Stimulated activated naive CD8-positive, alpha-beta T cell treated with anti-CD3 and anti-CD28 coated beads, Interleukin-15, Interleukin-2, amounts not matched to agents 100 ng/mL and 50 ng/mL, for 24 hours (primary cell): ENCODE data around the gene DUSP15.
"Not testable (repeated sequence)": the region's sequence is repeated elsewhere in the genome, so short reads cannot be mapped to it uniquely, and the experiment has no call there.

Experiments
- H3K27ac Mint-ChIP-seq: one replicate; pipeline ENCODE4 v1.8.0; 2021; ENCODE audit warnings: mild to moderate bottlenecking, mixed read lengths
- H3K27me3 Mint-ChIP-seq: one replicate; pipeline ENCODE4 v1.8.0; 2021; ENCODE audit warnings: mixed read lengths
- H3K36me3 Mint-ChIP-seq: one replicate; pipeline ENCODE4 v1.8.0; 2021; ENCODE audit warnings: low read depth, mixed read lengths
- H3K4me1 Mint-ChIP-seq: one replicate; pipeline ENCODE4 v1.8.0; 2021; ENCODE audit warnings: low read depth, mixed read lengths
- H3K4me3 Mint-ChIP-seq: one replicate; pipeline ENCODE4 v1.8.0; 2021; ENCODE audit warnings: mild to moderate bottlenecking, mixed read lengths
- H3K9me3 Mint-ChIP-seq: one replicate; pipeline ENCODE4 v1.8.0; 2021; ENCODE audit warnings: mixed read lengths

The DUSP15 gene

DNA sequence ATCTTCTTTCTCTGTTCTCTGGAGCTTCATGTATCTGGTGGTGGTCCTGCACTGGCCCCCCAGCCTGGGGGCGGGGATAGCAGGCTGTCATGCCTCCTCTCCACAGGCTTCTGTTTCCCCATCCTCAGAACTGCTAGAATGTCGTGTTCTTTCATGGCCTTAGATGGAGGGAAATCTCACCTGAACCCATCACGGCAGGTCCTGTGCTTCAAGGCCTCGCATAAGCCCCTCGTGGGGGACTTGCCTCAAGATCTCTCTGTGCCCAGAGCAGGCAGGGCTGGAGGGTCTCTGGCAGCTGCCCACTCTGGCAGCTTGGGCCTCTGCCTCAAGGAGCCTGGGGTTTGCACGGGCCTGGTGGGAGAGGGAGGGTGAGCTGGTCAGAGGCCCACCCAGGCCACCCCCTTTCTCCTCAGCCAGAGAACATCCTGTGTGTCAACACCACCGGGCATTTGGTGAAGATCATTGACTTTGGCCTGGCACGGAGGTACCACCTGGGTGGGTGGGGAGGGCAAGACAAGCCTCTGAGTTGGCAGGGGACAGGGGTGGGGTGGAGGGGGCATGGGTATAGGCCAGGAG, 39.8 kb downstream of the DUSP15 start:
- no peaks in the 10 kb centered on the region for H3K4me1 Mint-ChIP-seq
- H3K27ac Mint-ChIP-seq = no peak overlapping the region
- no peaks in the 10 kb centered on the region for H3K27me3 Mint-ChIP-seq
- no peak overlapping the region for H3K4me3 Mint-ChIP-seq
- no peaks in the 10 kb centered on the region for H3K36me3 Mint-ChIP-seq
- no peaks in the 10 kb centered on the region for H3K9me3 Mint-ChIP-seq

DNA sequence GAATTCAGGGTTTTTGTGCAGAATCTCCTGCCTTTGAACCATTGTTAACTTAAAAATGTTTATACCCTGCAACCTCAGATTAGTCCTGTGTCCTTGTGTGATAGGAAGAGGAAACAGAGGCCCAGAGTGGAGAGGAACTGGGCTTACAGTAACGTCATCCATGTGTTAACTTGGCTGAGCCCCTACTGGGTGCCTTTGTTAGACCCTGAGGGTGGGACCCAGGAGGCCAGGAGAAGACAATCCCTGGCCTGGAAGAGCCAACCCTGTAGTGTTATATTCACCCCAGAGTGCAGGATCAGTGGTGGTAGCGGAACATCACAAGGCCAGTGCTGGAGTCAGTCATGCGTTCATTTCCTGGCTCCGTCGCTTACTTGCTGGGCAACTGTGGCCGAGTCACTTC, 40.6 kb downstream of the DUSP15 start:
- Mint-ChIP-seq H3K36me3 (no peaks in the 10 kb centered on the region), H3K4me3 (no peak overlapping the region), H3K27ac (no peak overlapping the region), H3K27me3 (no peaks in the 10 kb centered on the region), H3K9me3 (no peaks in the 10 kb centered on the region), H3K4me1 (no peaks in the 10 kb centered on the region)

DNA sequence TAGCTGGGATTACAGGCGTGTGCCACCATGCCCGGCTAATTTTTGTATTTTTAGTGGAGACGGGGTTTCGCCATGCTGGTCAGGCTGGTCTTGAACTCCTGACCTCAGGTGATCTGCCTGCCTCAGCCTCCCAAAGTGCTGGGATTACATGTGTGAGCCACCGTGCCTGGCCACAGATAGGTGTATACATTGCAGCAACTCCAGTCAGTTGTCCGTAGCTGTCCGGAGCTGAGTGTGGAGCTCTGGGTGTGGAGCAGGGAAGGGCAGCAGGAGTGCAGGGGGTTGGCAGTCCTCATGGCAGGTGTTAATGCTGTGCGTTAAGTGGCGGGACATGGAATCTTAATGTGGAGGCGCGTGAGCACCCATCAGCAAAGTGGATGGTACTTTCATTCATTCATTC, 42.3 kb downstream of the DUSP15 start:
- H3K27ac Mint-ChIP-seq = not testable (repeated sequence)

DNA sequence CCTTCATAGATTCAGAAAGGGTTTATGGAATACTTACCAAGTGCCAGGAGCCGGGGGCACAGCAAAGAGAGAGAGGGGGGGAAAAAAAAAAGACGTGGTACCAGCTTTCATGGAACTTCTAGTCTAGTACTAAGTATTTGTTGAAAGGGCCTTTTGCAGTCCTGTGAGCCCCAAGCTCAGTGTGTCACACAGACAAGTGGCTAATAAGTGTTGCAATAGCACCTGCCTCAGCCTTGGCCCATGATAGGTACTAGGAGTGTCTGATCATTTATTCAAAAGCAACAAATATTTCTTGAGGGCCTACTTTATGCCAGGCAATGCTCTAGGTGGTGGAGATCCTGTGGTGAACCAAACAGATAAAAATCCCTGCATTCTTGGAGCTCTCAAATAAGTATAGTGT, 43.3 kb downstream of the DUSP15 start:
- no peak overlapping the region for H3K27ac Mint-ChIP-seq
- no peaks in the 10 kb centered on the region for H3K4me1 Mint-ChIP-seq
- no peaks in the 10 kb centered on the region for H3K27me3 Mint-ChIP-seq
- no peak overlapping the region for H3K4me3 Mint-ChIP-seq
- H3K9me3 Mint-ChIP-seq = no peaks in the 10 kb centered on the region
- no peaks in the 10 kb centered on the region for H3K36me3 Mint-ChIP-seq

More for the DNA sequence above, 42.3 kb downstream of the DUSP15 start:
- not testable (repeated sequence) for H3K27me3 Mint-ChIP-seq, H3K4me3 Mint-ChIP-seq, H3K4me1 Mint-ChIP-seq, H3K9me3 Mint-ChIP-seq, H3K36me3 Mint-ChIP-seq

DNA sequence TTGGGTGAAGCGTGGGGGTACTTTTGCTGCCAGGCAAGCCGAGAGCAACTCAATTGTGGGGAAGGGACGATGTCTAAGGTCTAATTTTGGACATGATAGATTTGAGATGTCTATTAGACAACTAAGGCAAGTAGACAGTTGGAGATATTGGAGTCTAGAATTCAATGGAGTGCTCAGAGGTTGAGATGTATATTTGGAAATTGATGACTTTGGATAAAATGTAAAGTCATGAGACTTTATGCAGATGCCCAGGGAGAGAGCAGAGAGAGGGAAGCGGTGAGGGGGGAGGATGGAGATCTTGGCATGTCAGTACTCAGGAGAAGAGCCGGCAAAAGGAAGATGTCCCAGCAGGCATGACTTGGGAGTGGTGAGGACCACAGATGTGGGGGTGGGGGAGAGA, 44.3 kb downstream of the DUSP15 start:
- Mint-ChIP-seq H3K4me3 (no peak overlapping the region), H3K27me3 (no peaks in the 10 kb centered on the region), H3K27ac (no peak overlapping the region), H3K4me1 (no peaks in the 10 kb centered on the region), H3K9me3 (no peaks in the 10 kb centered on the region), H3K36me3 (no peaks in the 10 kb centered on the region)

DNA sequence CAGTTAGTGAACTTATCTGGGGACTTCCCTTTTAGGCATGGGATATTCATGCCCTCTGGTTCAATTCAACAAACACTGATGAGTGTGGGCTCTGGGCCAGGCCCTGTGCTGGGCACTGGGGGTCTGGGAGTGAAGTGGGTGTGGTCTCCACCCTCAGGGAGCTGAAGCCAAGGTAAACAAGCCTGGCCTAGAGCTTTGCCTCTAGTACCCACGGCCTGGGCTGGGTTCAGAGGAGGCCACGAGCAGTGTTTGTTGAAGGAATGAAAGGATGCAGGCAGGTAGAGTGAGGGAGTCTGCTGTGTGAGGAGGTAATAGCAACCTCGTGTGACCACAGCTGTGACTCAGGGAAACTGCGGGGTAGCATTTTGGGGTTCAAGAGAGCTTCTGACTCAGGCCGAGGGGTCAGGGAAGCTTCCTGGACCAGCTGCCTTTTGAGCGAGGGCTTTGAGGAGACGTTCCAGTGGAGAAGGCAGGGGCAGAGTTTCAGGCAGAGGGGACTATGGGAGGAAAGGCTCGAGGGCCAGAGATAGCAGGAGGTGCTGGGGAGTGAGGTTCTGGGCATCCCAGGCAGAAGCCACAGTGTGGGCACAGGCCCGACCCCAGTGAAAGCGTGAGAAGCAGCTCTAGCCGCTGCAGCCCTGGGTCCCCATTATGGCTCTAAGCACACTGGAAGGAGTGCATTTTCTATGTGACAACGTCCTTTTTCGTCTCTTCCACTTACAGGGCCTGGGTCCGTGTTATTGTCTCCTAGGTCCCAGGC, 45.6 kb downstream of the DUSP15 start:
- Mint-ChIP-seq H3K4me1 (no peaks in the 10 kb centered on the region), H3K4me3 (no peak overlapping the region), H3K27me3 (no peaks in the 10 kb centered on the region), H3K27ac (no peak overlapping the region), H3K36me3 (no peaks in the 10 kb centered on the region), H3K9me3 (no peaks in the 10 kb centered on the region)

DNA sequence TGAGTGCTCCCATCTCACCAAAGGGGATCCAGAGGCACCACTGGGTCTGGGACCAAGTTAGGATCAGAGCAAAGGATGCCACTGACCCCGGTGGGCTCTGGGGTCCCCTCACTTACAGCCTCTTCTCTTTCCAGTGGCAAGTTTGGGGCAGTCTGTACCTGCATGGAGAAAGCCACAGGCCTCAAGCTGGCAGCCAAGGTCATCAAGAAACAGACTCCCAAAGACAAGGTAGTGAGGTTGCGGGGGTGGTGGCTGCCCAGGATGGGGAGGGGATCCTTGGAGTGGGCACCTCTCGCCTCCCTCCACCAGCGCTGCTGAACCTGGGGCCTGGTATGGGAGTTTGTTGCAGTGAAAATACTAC, 46.2 kb downstream of the DUSP15 start:
- H3K36me3 Mint-ChIP-seq = no peaks in the 10 kb centered on the region
- H3K27ac Mint-ChIP-seq = no peak overlapping the region
- H3K4me1 Mint-ChIP-seq = no peaks in the 10 kb centered on the region
- H3K4me3 Mint-ChIP-seq = no peak overlapping the region
- no peaks in the 10 kb centered on the region for H3K9me3 Mint-ChIP-seq
- no peaks in the 10 kb centered on the region for H3K27me3 Mint-ChIP-seq

DNA sequence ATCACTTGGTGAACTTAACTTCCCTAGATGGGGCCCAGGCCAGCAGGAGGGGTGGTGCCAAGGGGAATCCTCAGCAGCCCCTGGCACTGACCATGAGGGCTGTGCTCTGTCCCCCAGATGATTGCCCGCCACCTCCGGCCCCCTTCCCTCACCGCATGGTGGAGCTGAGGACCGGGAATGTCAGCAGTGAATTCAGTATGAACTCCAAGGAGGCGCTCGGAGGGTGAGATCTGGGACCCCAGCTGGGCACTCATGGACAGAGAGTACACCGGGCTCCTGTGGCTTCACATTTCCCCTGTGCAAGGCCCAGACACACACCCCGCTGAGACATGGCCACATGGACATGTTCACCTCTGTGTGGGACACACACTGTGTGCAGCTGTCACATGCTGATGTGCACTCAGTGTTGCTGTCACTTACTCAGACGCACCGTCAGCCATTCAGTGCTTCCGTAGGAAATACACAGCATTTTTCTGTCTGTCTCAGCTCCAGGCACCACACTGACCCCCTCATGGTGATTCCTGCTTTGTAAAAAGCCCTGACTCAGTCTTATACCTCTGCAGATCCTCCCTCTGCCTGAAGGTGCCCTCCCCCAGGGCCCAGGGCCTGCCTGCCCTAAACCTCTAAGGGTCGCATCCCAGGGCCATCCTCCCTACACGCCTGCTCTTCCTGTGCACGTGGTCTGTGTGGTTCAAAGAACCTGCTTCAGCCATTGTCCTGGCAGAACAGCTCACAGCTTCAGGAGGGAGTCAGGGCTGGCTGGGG, 46.8 kb downstream of the DUSP15 start:
- Mint-ChIP-seq H3K27ac (no peak overlapping the region), H3K27me3 (no peaks in the 10 kb centered on the region)

DNA sequence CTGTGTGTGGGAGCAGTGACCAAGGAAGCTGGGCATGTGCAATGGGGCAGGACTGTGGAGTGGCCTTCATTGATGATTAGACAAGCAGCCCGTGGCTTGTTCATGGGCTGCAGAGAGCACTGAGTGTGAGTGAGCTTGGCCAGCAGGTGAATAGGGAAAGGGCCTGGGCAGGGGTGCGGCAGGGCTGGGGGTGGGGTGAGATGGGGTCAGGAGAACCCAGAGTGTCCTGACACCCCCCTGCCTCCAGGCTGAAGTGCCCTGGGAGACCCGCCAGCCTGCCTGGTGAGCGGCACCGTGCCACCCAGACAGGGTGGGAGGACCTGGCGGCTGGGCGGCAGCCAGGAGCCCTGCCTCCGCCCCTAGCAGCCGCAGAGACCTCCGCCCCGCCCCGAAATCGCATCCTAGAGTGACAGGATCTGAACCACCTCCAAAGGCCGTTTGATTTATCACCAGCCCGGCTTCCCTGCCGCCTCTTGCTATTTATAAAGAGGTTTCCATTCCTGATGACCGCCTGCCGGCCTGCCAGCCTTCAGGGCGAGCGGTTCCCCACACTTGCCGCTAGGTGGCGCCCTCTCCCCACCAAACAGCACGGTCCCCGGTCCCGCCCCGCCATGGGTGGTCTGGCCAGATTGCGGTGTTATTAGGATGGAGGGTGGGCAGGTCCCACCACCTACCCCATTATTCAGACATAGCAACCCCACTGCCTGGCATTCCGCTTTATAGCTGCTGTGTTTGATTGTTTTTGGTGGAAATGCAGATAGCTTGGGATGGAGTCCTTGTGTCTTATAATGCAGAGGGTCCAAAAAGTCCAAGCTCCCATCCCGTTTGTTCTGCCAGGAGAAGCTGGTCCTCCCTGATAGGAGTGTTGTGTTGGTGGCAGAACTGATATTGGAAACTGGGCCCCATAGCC, 47.7 kb downstream of the DUSP15 start:
- Mint-ChIP-seq H3K9me3 (no peaks in the 10 kb centered on the region), H3K27me3 (no peaks in the 10 kb centered on the region), H3K4me3 (no peak overlapping the region), H3K27ac (no peak overlapping the region), H3K4me1 (no peaks in the 10 kb centered on the region), H3K36me3 (no peaks in the 10 kb centered on the region)

More for the DNA sequence above, 46.8 kb downstream of the DUSP15 start:
- no peak overlapping the region for H3K4me3 Mint-ChIP-seq
- no peaks in the 10 kb centered on the region for H3K9me3 Mint-ChIP-seq
- H3K4me1 Mint-ChIP-seq = no peaks in the 10 kb centered on the region
- H3K36me3 Mint-ChIP-seq = no peaks in the 10 kb centered on the region

DNA sequence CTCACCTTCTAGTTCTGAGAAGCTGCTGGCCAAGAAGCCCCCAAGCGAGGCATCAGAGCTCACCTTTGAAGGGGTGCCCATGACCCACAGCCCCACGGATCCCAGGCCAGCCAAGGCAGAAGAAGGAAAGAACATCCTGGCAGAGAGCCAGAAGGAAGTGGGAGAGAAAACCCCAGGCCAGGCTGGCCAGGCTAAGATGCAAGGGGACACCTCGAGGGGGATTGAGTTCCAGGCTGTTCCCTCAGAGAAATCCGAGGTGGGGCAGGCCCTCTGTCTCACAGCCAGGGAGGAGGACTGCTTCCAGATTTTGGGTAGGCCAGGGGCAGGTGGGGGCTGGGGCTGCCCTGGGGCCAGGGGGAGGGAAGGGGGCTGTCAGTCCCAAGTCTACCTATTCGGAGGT, 48.9 kb downstream of the DUSP15 start:
- Mint-ChIP-seq H3K27ac (no peak overlapping the region), H3K36me3 (no peaks in the 10 kb centered on the region), H3K27me3 (no peaks in the 10 kb centered on the region), H3K4me1 (no peaks in the 10 kb centered on the region), H3K9me3 (no peaks in the 10 kb centered on the region), H3K4me3 (no peak overlapping the region)

DNA sequence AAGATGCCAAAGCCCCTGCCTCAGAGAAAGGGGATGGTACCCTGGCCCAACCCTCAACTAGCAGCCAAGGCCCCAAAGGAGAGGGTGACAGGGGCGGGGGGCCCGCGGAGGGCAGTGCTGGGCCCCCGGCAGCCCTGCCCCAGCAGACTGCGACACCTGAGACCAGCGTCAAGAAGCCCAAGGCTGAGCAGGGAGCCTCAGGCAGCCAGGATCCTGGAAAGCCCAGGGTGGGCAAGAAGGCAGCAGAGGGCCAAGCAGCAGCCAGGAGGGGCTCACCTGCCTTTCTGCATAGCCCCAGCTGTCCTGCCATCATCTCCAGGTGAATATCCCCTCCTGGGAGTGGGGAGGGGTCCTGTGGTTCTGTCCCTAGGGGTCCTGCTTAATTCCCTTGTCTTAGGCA, 50.1 kb downstream of the DUSP15 start:
- no peaks in the 10 kb centered on the region for H3K27me3 Mint-ChIP-seq
- H3K4me3 Mint-ChIP-seq = no peak overlapping the region
- H3K4me1 Mint-ChIP-seq = no peaks in the 10 kb centered on the region
- H3K36me3 Mint-ChIP-seq = no peaks in the 10 kb centered on the region
- H3K27ac Mint-ChIP-seq = no peak overlapping the region
- no peaks in the 10 kb centered on the region for H3K9me3 Mint-ChIP-seq

DNA sequence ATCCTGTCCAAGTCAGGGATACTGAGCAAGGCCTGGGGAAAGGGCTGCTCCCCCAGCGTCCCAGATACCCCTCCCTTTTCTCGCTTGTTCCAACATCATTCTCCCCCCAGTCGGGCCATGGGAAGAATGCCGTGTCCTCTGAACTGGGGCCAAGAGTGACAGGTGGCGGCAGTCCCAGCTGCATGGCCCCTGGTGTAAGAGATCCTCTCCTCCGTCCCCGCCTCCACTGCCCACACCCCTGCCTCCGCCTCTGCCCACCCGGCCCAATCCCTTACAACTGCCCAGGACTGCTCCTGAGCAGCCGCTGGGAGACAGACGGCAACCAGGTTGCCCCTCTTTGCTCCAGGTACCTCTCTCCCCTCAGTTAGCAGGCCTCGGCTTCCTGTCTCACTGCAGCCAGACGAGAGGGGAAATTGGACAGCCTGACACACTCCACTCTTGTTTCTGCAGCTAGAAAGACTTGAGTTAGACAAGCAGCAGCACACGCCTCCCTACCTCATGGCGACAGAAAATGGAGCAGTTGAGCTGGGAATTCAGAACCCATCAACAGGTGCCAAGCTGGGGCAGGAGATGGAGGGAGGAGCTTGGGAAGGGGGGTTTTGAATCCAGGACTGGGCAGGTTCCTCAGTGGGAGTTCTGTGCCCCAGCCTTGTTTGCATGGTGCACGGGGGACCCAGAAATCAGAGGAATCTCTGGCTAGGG, 51.1 kb downstream of the DUSP15 start, which contains the start of gene MYLK2:
Gene MYLK2, plus strand, starts transcription at position 274 of the 702 bp plus-strand sequence. Its CDS starts 225 bp downstream, at position 499.
- H3K27ac Mint-ChIP-seq = no peak within 1 kb of the TSS
- no peaks in the 10 kb centered on the region for H3K4me1 Mint-ChIP-seq
- H3K4me3 Mint-ChIP-seq = no peak within 1 kb of the TSS

DNA sequence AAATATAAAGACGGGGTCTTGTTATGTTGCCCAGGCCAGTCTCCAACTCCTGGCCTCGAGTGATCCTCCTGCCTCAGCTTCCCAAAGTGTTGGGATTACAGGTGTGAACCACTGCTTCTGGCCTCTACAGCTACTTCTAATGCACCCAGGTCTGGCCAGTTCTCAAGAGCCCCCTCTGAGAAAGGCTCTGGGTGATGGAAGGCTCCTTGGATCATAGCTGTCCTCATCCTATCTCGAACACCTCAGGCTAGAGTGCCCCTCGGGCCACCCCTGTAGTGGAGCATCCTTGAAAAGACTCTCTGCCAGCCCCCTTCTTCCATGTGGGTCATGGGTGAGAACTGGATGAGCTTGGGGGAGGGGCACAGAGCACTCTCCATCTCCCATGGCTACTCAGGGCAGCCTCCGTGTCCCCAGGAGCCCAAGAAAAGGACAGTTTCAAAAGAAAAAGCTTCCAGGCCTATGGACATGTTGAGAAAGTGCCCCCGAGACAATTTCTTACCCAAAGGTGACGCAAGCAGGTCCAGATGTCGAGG, 51.9 kb downstream of the DUSP15 start:
- Mint-ChIP-seq H3K4me3 (no peak overlapping the region), H3K4me1 (no peaks in the 10 kb centered on the region), H3K27ac (no peak overlapping the region), H3K36me3 (no peaks in the 10 kb centered on the region), H3K27me3 (no peaks in the 10 kb centered on the region), H3K9me3 (no peaks in the 10 kb centered on the region)

More for the DNA sequence above, 51.1 kb downstream of the DUSP15 start, which contains the start of gene MYLK2:
- H3K27me3 Mint-ChIP-seq = no peaks in the 10 kb centered on the region
- no peaks in the 10 kb centered on the region for H3K9me3 Mint-ChIP-seq
- H3K36me3 Mint-ChIP-seq = no peaks in the 10 kb centered on the region

DNA sequence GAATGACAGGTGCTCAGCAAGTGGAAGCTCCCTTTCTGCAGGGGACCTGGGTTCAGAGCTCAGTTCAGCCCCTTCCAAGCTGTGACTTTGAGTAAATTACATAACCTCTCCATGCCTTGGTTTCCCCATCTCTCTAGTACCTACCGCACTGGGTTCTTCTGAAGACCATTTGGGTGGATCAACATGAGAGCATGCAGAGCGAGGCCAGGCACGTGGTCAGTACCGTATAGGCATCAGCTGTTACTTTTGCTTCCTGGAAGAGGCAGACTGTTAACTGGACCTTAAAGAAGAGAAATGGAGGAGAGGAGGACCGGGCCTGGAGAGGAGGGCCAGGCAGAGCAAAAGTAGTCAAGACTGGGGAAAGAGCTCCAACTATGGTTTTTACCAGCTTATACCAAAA, 52.9 kb downstream of the DUSP15 start:
- H3K4me3 Mint-ChIP-seq = no peak overlapping the region
- H3K27ac Mint-ChIP-seq = no peak overlapping the region
- H3K27me3 Mint-ChIP-seq = no peaks in the 10 kb centered on the region
- no peaks in the 10 kb centered on the region for H3K36me3 Mint-ChIP-seq
- no peaks in the 10 kb centered on the region for H3K9me3 Mint-ChIP-seq
- no peaks in the 10 kb centered on the region for H3K4me1 Mint-ChIP-seq
